Stimulated activated CD4-positive, alpha-beta T cell treated with anti-CD3 and anti-CD28 coated beads, Interleukin-1b, Interleukin-23, amount 100 ng/mL, for 1 hour (primary cell): ENCODE measurements around the gene FADS3.
A peak's percentile ranks its signal among the peaks of the same experiment; 100 is the strongest.

ENCODE experiments used
- DNase-seq, 2 donors: peaks; one replicate each; pipeline ENCODE4 v3.0.0-alpha.2; 2020; ENCODE audit warnings: low read depth in 2 of 2

The FADS3 gene

DNA sequence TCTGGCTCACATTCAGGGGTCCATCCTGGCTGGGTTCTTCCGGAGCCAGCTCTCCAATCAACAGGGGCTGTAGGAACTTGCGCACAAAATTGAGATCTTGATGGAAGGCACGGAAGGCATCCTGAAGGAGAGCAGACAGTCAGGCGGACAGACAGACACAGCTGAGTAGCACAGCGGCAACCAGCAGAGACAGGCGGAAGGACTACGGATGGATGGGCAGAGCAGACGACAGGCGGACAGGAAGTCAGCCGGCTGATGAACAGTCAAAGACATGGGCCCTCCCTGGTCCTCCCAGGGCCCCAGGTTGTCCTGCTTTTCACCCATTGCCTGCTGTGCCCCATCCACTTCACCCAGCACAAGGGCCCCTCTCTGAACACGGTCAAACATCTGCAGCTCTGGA is 11.3 kb downstream of the FADS3 start:
- no peak for DNase-seq

- no peak for DNase-seq
Measured at GRCh38 chr11:61879152-61879551, 12.2 kb downstream of the FADS3 start.

- DNase-seq: no peak
Measured at GRCh38 chr11:61875698-61876097, 15.6 kb downstream of the FADS3 start.

DNA sequence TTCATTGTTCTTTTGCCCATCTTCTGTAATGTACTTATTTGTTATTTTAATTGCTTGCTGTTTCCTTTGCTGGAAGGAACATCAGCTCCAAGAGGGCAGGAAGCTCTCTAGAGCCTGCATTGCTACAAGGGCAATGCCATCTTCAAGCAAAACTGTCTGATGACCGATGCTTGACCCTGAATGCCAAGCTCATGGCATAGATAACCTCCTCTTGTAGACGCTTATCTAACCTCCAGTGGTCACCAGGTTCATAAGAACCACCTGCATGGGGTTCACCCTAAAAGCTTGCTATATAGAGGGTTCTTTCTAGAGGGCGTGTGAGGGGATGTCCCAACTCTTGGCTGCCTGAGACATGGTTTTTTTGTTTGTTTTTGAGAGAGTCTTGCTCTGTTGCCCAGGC is 16.5 kb downstream of the FADS3 start:
- no peak for DNase-seq

DNA sequence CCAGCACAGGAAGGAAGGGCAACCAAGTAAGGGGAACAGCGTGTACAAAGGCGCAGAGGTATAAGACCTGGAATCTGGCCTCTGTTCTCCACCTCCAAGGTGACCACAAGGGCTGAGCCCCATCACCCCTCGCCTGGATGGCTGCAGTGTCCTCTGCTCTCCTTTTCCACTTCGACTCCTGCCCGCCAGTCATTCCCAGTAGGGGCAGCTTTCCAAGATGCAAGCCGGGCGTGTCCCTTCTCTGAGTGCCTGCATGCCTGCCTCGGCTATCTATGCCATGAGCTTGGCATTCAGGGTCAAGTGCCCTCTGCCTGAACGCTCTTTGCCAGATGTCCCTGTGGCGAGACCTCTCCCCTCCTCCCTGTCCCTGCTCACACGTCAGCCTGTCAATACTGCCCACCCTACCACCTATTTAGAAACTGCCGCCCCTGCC is 17.0 kb downstream of the FADS3 start:
- no peak for DNase-seq

- DNase-seq: no peak
Measured at GRCh38 chr11:61873588-61874376, 17.6 kb downstream of the FADS3 start.

GRCh38 chr11:61872935-61873565 is 18.3 kb downstream of the FADS3 start:
- no peak for DNase-seq

DNA sequence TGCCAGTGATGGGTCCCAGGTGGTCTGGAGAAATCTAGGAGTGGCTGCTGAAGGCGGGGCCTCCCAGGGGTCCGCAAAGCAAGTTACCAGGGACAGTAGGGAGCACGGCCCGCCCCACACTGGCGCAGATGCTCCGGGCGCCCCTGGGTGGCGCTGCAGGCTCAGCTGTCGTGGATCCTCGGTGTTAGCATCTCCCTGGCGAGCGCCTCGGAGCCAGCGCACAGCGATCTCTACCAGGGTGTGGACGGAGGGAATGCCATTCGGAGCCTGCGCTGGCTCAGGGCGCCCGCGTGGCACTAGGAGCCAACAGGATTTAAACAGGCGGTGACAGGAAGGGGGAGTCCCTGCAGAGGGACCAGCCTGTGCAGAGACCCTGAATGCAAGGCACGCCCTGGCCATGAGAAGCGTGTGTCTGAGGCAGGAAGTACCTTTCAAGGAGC is 20.2 kb downstream of the FADS3 start:
- peak; percentile 15 to 40 for DNase-seq

DNA sequence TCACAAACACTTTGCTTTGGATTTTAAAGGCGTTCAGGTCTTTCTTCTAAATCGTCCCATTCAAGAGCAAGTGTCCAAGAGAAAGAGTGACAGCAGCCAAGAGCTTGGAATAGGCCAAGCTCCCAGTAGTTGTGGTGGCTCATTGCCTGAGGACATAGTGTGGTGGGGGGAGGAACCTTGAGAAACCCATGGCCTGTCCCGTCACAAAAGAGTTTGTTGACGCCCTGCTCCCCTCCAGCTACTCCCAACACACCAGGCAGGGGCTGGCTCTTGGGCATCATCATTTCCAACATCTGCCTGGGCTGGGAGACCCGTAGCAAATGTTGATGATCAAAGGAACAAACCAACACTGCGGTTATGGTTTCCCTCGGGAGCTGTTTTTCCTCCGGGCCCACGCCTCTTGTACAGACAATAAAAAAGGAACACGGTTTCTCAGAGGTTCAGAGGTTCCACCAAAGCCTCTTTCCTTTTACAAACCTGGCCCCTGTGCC is 20.8 kb downstream of the FADS3 start:
- no peak for DNase-seq

DNA sequence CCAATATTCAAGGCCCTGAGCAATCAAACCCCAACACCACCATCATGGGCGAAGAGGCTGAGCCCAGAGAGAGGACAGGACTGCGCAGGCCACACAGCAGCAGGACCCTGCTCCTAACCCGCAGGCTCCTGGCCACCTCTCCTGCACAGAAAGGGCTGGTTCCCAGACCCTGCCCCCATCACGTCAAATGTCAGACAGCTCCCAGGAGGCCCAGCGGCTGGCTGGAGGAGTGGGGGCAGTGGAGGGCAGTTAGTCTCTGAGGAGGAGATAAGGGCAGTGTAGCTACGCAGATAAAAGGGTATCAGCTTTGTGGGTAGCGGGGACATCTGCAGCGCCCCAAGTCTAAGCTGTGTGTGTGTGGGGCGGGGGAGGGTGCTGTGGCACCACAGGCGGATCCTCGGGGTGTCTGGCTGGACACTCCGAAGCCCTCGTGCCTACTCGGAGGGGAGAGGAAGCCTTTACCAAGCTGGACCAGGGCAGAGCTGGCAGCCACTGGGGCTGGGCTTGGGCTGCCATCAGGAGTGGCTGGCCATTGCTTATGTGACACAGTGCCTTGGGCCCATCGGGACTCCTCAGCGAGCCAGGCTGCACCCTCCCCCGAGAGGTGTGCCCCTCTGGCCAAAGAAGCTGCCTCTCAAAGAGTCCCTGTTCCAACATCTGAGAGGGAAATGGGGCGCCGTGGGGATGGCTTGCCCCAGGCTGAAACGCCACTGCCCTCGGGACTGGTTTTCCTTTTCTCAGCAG is 21.5 kb downstream of the FADS3 start:
- no peak for DNase-seq

GRCh38 chr11:61869429-61869707 is 22.0 kb downstream of the FADS3 start:
- DNase-seq: no peak

DNA sequence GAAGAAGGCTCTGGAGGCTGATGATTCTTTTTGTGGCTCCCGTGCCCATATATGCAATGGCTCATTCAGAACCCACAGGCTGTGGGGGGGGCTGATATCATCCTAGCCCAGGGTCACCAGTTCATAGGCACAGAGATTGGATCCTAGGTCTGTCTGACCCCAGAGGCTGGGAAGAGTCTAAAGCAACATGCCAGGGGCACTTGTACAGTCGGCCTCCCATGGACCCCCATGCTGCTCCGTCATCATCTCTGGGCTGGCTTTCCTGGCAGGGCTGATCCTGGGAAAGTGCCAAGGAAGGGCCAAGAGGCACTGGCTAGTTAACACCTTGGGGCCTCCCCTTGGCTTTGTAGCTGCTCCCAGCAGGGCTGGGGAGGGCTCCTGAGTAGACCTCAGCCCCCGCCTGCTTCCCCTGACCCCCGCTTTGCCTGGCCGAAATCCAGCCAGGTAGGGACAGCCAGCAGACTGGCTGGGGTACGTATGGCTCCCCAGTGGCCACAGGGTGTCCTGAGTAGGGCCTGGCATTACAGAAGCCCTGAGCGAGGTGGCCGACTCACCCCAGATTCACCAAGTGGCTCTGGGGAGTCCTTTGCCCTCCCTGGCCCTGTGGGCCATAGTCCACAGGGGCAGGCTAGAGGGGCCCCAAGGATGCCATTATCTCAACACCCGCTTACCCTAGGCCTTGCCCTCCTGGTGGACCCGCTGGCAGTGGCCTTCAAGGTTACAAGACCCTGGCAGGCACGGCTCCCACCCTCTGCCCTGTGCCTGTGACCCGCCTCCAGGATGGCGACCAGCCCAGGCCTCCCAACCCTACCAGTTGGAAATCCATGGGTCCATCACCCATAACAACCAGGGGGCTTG is 22.5 kb downstream of the FADS3 start:
- DNase-seq: no peak

GRCh38 chr11:61866958-61867343 is 24.4 kb downstream of the FADS3 start:
- no peak for DNase-seq

- DNase-seq: no peak
Measured at GRCh38 chr11:61866231-61866957, 25.0 kb downstream of the FADS3 start.

GRCh38 chr11:61864814-61865775 is 26.2 kb downstream of the FADS3 start:
- no peak for DNase-seq

DNA sequence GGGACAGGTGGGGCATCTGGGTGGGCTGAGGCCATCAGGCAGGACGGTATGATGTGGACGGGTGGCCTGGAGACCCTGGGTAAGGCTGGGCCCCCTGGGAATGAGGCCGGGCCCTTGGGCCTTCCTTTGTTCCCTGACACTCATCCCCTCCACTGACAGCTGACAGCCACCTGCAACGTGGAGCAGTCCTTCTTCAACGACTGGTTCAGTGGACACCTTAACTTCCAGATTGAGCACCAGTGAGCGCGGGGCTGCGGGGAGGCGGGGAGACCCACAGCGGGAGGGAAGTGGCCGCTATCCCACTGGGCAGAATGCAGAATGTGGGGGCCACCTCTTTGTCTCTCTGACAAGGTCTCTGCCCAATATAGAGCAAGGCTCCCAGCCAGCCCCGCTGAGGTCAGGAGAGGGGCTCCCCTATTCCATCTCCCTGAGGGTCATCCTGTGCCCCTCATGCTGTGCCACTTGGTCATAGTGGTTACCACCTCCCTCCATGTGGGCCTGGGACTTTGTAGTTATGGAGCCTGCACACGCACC is 27.7 kb downstream of the FADS3 start:
- no peak for DNase-seq

DNA sequence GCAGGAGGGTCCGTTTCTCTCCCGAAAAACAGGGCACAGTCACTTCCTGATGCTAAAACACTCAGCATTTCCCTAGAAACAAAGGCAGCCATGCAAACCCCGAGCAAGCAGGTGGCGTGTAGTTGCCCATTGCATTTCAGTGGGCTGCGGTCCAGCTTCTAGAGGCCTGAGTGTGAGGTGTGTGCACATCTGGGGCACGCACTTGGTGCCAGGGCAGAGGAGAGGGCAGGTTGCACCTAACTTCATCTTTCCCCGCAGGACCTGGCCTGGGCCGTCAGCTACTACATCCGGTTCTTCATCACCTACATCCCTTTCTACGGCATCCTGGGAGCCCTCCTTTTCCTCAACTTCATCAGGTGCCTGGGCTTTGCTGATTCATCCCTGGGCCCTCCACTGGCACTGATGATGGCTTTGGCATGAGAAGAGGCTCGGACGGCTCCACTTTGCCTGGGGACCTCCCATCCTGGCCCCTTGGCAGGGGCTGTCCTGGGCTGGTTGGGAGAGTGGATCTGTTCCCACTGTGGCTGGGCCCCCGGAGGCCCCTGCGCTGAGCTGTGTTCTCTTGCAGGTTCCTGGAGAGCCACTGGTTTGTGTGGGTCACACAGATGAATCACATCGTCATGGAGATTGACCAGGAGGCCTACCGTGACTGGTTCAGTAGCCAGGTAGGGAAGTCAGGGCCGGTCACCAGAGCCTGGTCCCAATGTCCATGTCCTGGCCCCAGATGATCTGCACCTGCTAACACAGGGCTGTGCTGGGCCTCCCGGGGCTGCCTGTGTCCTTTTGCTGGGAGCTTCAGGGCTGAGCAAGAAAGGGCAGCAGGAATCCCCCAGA is 28.4 kb downstream of the FADS3 start:
- no peak for DNase-seq

- DNase-seq: no peak
Measured at GRCh38 chr11:61861634-61862033, 29.7 kb downstream of the FADS3 start.
